Heart right ventricle (tissue), 16 donors: ENCODE results near the gene NTSR1. TPM values are rescaled to one million over a fixed set of nuclear protein-coding genes. Genes with fewer than 3 reads are reported as not detected.

ENCODE experiments used
- ATAC-seq, 8 donors: fragments of 200-7000 bp; cut with Tn5 transposase; one replicate each; pipeline ENCODE4 v1.9.1; 2020; ENCODE audit warnings: mild to moderate bottlenecking in 8 of 8, moderate library complexity in 8 of 8, moderate number of reproducible peaks in 1 of 8
- DNase-seq, 2 donors: peaks; one replicate each; pipeline ENCODE4 v3.0.0-alpha.2; 2020
- H3K27ac ChIP-seq, 10 donors: fragments of 200-600 bp; sonication (generic) in 2 of 10; one replicate each; pipeline versions ENCODE4 v1.5.0 to v1.8.0; 2020 to 2022; ENCODE audit warnings: mild to moderate bottlenecking in 3 of 10
- H3K27me3 ChIP-seq, 7 donors: fragments of 200-600 bp; one replicate each; pipeline ENCODE4 v1.8.0; 2021 to 2022; ENCODE audit warnings: mild to moderate bottlenecking in 2 of 7
- H3K36me3 ChIP-seq, 9 donors: fragments of 200-600 bp; sonication (generic) in 1 of 9; one replicate each; pipeline versions ENCODE4 v1.5.0 to v1.8.0; 2020 to 2022; ENCODE audit warnings: mild to moderate bottlenecking in 2 of 9
- H3K4me1 ChIP-seq, 9 donors: fragments of 200-600 bp; sonication (generic) in 1 of 9; one replicate each; pipeline versions ENCODE4 v1.5.0 to v1.8.0; 2020 to 2022; ENCODE audit warnings: mild to moderate bottlenecking in 4 of 9
- H3K4me3 ChIP-seq, 10 donors: fragments of 200-600 bp; sonication (generic) in 2 of 10; one replicate each; pipeline versions ENCODE4 v1.5.0 to v1.8.0; 2020 to 2022; ENCODE audit warnings: mild to moderate bottlenecking in 7 of 10, moderate library complexity in 2 of 10
- H3K9me3 ChIP-seq, 11 donors: fragments of 200-600 bp in 10 of 11; sonication (generic) in 2 of 11; one replicate each; pipeline versions ENCODE4 v1.5.0 to v1.8.0; 2013 to 2022; ENCODE audit warnings: mild to moderate bottlenecking in 2 of 11, control low read depth in 1 of 11, moderate library complexity in 1 of 11
- WGBS, 2 donors: extraction: QIAGEN DNeasy Blood & Tissue Kit; methylation state at CpG; one replicate each; pipeline ENCODE4 v1.1.7; 2013; ENCODE audit warnings: inconsistent platforms in 1 of 2; 5-methylcytosine and 5-hydroxymethylcytosine counted together
- intact Hi-C, 10 donors: fragments of 100-400 bp; cut with DNase I; formaldehyde crosslinking; loops; one replicate each; pipeline versions ENCODE4 v1.11.1 to v1.14.2; 2022
- polyA plus RNA-seq, 2 donors: library from polyadenylated mRNA; stranded (reverse); fragments of 200-250 nt; gene quantifications; one replicate each; pipeline ENCODE4 v1.2.3, GENCODE V29; 2013
- total RNA-seq, 10 donors: library from RNA; stranded (reverse); fragmentation: NEBNext Ultra II Directional in 3 of 10; extraction: Animal tissue kit (Norgen Biotek cat#: 25700) in 3 of 10; gene quantifications; one replicate each; pipeline versions ENCODE4 v1.2.1 to v1.2.4, GENCODE V29; 2021 to 2023
- TF ChIP-seq, protein P1 (sequence below), 9 donors: fragments of 200-600 bp; sonication (generic) in 2 of 9; IDR thresholded peaks; one replicate each; pipeline versions ENCODE4 v1.5.0 to v1.8.0; 2021 to 2022; ENCODE audit warnings: antibody characterized with exemption in 9 of 9, mild to moderate bottlenecking in 5 of 9, moderate library complexity in 1 of 9
- donor health status: Arrhythmogenic right ventricular cardiomyopathy.
- donor health status: ischemic (EF 13 %, LVEDD 7.1; RV severe dilation, severe dysfunction).
- donor health status: healthy with polysubstance abuse.
- donor health status: DM: no; HTN: yes; CAD: no.
- donor health status: DM: no; HTN: no; CAD: no.
- donor health status: ischemic (EF 25% LVEDD 6.9; RV normal size, moderate dysfunction).
- donor health status: ischemic (EF 25% LVEDD 5.7; RV mildly dilated, moderate dysfunction).
- donor health status: healthy.
- donor health status: DM: yes; HTN: yes; CAD: no.
- donor health status: Ischemic cardiomyopathy.
- donor health status: ischemic (EF 35%, LVEDD 5.7; RV mildly dilated, moderate dysfunction).
- donor health status: nonischemic (EF 11% LVEDD 7.7; RV severe dilation, severe dysfunction).
- donor health status: DM: yes; HTN: yes; CAD: no.
- donor health status: PGD.
- donor health status: ischemic (EF 29% LVEDD 5.4; RV normal size, mild dysfunction).
- donor health status: nonischemic (EF 23%, LVEDD 6.1; RV moderate dilation, normal function).

NTSR1 gene
- total and polyA plus RNA-seq, 12 donors: 0.08 TPM; not detected in 10

DNA sequence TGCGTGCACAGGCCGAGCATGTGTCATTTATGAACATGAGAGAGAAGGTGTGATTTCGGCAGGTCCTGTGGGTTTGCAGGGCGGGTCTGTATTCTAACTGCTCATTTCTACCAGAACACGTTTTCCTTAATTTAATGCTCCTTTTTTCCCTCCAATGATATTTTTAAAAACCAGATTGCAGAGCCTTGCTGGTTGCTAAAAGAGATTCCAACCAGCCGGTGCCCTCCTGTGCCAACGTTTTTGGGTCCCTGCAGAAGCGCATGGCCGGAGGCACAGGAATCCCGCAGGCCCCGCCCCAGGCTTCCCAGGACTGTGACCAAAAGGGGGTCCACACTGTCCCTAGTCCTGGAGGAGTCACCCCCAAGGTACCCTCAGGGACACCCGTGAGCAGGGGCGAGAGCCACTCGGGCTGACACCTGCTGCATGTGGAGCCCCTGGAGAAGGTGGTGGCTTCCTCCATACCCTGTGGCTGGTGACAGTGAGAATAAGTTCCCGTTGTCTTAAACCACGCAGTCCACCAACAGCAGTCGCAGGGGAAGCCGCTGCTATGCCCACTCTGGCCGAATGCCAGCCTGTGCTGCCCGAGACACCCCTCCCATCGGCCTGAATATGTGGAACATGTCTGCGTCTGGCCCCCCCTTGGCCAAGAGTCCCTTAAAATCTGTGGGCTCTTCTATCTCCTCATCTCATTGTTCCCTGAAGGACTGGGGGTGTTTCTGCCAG, 15.7 kb upstream of the NTSR1 start:
- no peak overlapping the region for H3K27ac ChIP-seq
- TF ChIP-seq, protein P1, sequence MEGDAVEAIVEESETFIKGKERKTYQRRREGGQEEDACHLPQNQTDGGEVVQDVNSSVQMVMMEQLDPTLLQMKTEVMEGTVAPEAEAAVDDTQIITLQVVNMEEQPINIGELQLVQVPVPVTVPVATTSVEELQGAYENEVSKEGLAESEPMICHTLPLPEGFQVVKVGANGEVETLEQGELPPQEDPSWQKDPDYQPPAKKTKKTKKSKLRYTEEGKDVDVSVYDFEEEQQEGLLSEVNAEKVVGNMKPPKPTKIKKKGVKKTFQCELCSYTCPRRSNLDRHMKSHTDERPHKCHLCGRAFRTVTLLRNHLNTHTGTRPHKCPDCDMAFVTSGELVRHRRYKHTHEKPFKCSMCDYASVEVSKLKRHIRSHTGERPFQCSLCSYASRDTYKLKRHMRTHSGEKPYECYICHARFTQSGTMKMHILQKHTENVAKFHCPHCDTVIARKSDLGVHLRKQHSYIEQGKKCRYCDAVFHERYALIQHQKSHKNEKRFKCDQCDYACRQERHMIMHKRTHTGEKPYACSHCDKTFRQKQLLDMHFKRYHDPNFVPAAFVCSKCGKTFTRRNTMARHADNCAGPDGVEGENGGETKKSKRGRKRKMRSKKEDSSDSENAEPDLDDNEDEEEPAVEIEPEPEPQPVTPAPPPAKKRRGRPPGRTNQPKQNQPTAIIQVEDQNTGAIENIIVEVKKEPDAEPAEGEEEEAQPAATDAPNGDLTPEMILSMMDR (IDR thresholded peaks at IDR 0.05): no peak
- no peaks in the 10 kb centered on the region for H3K9me3 ChIP-seq
- ATAC-seq (no peak), DNase-seq (no peak)
- H3K4me3 ChIP-seq: no peak overlapping the region
- peaks cover 0 to 40% (median 21%) of the 10 kb centered on the region in 7 donors for H3K27me3 ChIP-seq
- intact Hi-C loops: no loop called here
- no peaks in the 10 kb centered on the region for H3K36me3 ChIP-seq
- H3K4me1 ChIP-seq: peaks cover 0 to 6% (median 0%) of the 10 kb centered on the region in 9 donors
- 75 to 83% methylated on average over 22 of the region's 22 CpGs for WGBS, 2 donors

DNA sequence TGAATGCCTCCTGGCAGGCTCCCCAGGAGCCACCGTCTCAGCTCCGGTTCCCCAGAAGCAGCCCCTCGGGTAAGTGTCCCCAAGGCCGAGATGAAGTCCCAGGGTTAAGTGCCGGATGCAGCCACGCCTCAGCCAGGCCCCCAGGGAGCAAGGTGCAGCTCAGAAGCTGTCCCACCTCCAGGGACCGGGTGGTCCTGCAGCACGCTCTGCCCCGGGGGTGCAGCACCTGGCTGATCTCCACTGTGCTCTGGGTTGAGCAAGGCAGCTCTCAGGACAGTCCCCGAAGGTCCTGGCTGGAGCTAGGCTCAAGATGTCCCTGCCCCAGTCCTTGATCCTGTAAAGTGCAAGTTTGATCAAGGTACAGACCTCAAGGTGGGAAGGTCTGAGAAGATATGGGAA, 15.1 kb upstream of the NTSR1 start:
- Histone ChIP-seq H3K4me3 (no peak overlapping the region), H3K36me3 (no peaks in the 10 kb centered on the region), H3K9me3 (no peaks in the 10 kb centered on the region), H3K4me1 (peaks cover 0 to 5% (median 0%) of the 10 kb centered on the region in 9 donors), H3K27ac (no peak overlapping the region), H3K27me3 (peaks cover 0 to 40% (median 21%) of the 10 kb centered on the region in 7 donors)
- intact Hi-C loops: no loop called here
- WGBS, 2 donors: 68 to 77% methylated on average over 10 of the region's 10 CpGs
- DNase-seq (no peak), ATAC-seq (no peak)
- TF ChIP-seq, protein P1 (IDR thresholded peaks at IDR 0.05): no peak

DNA sequence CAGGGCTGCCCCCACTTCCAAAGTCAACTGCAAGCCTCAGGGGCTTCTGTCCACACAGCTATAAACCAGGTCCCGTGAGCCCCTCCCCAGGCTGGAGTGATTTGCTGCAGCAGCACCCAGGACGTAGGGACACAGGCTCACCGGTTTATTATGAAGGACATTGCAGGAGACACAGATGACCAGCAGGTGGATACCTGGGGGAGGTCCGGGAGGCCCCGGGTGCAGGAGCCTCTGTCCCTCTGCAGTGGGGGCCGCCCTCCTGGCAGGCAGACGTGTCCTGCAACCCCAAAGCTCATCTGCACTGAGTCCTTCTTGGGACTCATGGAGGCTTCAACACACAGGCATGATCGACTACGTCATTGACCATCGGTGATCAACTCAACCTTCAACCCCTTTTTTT, 14.5 kb upstream of the NTSR1 start:
- TF ChIP-seq, protein P1 (IDR thresholded peaks at IDR 0.05): no peak
- 73 to 78% methylated on average over 10 of the region's 10 CpGs for WGBS, 2 donors
- no peak for ATAC-seq
- no peaks in the 10 kb centered on the region for H3K4me1 ChIP-seq
- no peak overlapping the region for H3K27ac ChIP-seq
- H3K9me3 ChIP-seq: no peaks in the 10 kb centered on the region
- no peaks in the 10 kb centered on the region for H3K36me3 ChIP-seq
- H3K4me3 ChIP-seq: no peak overlapping the region
- peaks cover 0 to 40% (median 21%) of the 10 kb centered on the region in 7 donors for H3K27me3 ChIP-seq
- intact Hi-C loops: no loop called here
- no peak for DNase-seq

DNA sequence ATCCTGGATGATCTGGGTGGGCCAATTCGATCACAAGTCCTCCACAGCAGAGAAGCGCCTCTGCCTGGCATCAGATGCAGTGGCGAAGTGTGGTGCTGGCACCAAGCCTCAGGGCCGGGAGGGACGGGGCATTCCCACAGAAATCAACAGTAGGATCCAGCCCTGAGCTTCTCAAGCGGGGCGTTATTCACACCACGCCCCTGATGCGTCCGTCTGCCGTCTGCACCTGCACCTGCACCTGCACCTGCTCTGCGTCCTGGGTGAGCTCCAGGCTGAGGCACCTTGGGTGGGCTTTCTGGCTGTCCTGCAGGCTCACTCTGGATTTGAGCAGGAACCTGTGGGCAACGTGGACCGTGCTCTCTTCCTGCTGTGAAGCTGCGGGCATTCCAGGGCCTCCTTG, 13.8 kb upstream of the NTSR1 start:
- Histone ChIP-seq H3K36me3 (no peaks in the 10 kb centered on the region), H3K9me3 (no peaks in the 10 kb centered on the region), H3K27ac (no peak overlapping the region), H3K4me1 (no peaks in the 10 kb centered on the region), H3K4me3 (no peak overlapping the region), H3K27me3 (peaks cover 0 to 36% (median 21%) of the 10 kb centered on the region in 7 donors)
- no peak for DNase-seq
- intact Hi-C loops: no loop called here
- WGBS, 2 donors: 82 to 86% methylated on average over 15 of the region's 15 CpGs
- TF ChIP-seq, protein P1 (IDR thresholded peaks at IDR 0.05): no peak
- ATAC-seq: no peak
